Sigmoid colon (tissue), 7 donors: ENCODE measurements around the gene ACD. TPM values are rescaled to one million over a fixed set of nuclear protein-coding genes. Genes with fewer than 3 reads are reported as not detected.
"Not testable (repeated sequence)": the region's sequence is repeated elsewhere in the genome, so short reads cannot be mapped to it uniquely, and the experiment has no call there.

Source experiments
- DNase-seq: peaks from one replicate; pipeline ENCODE4 v3.0.0-alpha.2; 2019
- H3K27ac ChIP-seq, 4 donors: fragments of 200-600 bp; sonication (generic); one replicate each; pipeline ENCODE4 v1.5.1; 2016 to 2019; ENCODE audit warnings: mild to moderate bottlenecking in 1 of 4
- H3K27me3 ChIP-seq, 3 donors: fragments of 200-600 bp; sonication (generic); one replicate each; pipeline ENCODE4 v1.5.1; 2019; ENCODE audit warnings: mild to moderate bottlenecking in 1 of 3
- H3K36me3 ChIP-seq, 4 donors: fragments of 200-600 bp; sonication (generic); one replicate each; pipeline ENCODE4 v1.5.1; 2016 to 2019
- H3K4me1 ChIP-seq, 4 donors: fragments of 200-600 bp; sonication (generic); one replicate each; pipeline ENCODE4 v1.5.1; 2017 to 2019
- H3K4me3 ChIP-seq, 4 donors: fragments of 200-600 bp; sonication (generic); one replicate each; pipeline ENCODE4 v1.5.1; 2017 to 2019; ENCODE audit warnings: mild to moderate bottlenecking in 2 of 4, moderate library complexity in 1 of 4
- H3K9me3 ChIP-seq, 4 donors: fragments of 200-600 bp in 3 of 4; sonication (generic) in 3 of 4; one replicate each; pipeline versions ENCODE4 v1.5.1 to v1.6.1; 2013 to 2019
- CTCF ChIP-seq, 4 experiments: fragments of 450-650 bp in 3 of 4; fragments of 200-600 bp in 1 of 4; IDR thresholded peaks; one replicate each; pipeline ENCODE4 v1.5.1; 2016 to 2019; ENCODE audit warnings: antibody characterized with exemption in 4 of 4, mild to moderate bottlenecking in 3 of 4, moderate library complexity in 2 of 4
- EP300 ChIP-seq, 4 donors: sonication (generic); formaldehyde crosslinking; IDR thresholded peaks; one replicate each; pipeline ENCODE4 v1.6.1; 2017; ENCODE audit warnings: antibody characterized with exemption in 4 of 4
- POLR2A ChIP-seq, 2 donors: fragments of 450-650 bp; IDR thresholded peaks; one replicate each; pipeline ENCODE4 v1.6.1; 2016; ENCODE audit warnings: antibody characterized with exemption in 2 of 2, mild to moderate bottlenecking in 2 of 2, moderate library complexity in 2 of 2
- POLR2AphosphoS5 ChIP-seq, 4 donors: sonication (generic); formaldehyde crosslinking; IDR thresholded peaks; one replicate each; pipeline ENCODE4 v1.6.1; 2017; ENCODE audit warnings: antibody characterized with exemption in 4 of 4
- WGBS, 2 donors: extraction: QIAGEN DNeasy Blood & Tissue Kit; methylation state at CpG; one replicate each; pipeline ENCODE4 v1.1.7; 2013; 5-methylcytosine and 5-hydroxymethylcytosine counted together
- intact Hi-C: fragments of 100-400 bp; cut with DNase I; formaldehyde crosslinking; loops from one replicate; pipeline ENCODE4 v1.15.1; 2023
- polyA plus RNA-seq, 3 donors: library from polyadenylated mRNA; stranded (reverse); fragments of 200-250 nt; gene quantifications; one replicate each; pipeline ENCODE4 v1.2.3, GENCODE V29; 2013
- total RNA-seq, 4 donors: library from RNA; depleted of rRNA; stranded (reverse); fragments of >200 nt; gene quantifications; one replicate each; pipeline ENCODE4 v1.1.0, GENCODE V29; 2016
- donor health status: healthy with polysubstance abuse.
- donor health status: Bipolar disorder and iron deficiency.
- donor health status: healthy.

The ACD gene
- total and polyA plus RNA-seq, 7 donors: 7.4 to 20.6 (median 17.8) TPM

GRCh38 chr16:67697422-67698185, 37.5 kb upstream of the ACD start:
- DNase-seq: peak; percentile 11
- Histone ChIP-seq H3K4me1 (no peaks in the 10 kb centered on the region), H3K9me3 (no peaks in the 10 kb centered on the region), H3K4me3 (no peak overlapping the region), H3K36me3 (no peaks in the 10 kb centered on the region), H3K27me3 (no peaks in the 10 kb centered on the region), H3K27ac (no peak overlapping the region)
- WGBS, 2 donors: 41 to 82% methylated on average over 4 of the region's 4 CpGs
- TF ChIP-seq POLR2A (IDR thresholded peaks at IDR 0.05): no peak
- TF ChIP-seq EP300 (IDR thresholded peaks at IDR 0.05): no peak
- TF ChIP-seq CTCF (IDR thresholded peaks at IDR 0.05): no peak
- no peak for TF ChIP-seq POLR2AphosphoS5 (IDR thresholded peaks at IDR 0.05)
- intact Hi-C loops: no loop called here

GRCh38 chr16:67694611-67695010, 34.6 kb upstream of the ACD start:
- DNase-seq: peak; percentile 18
- Histone ChIP-seq H3K36me3 (no peaks in the 10 kb centered on the region), H3K27ac (no peak overlapping the region), H3K4me3 (no peak overlapping the region), H3K27me3 (no peaks in the 10 kb centered on the region), H3K9me3 (no peaks in the 10 kb centered on the region), H3K4me1 (no peaks in the 10 kb centered on the region)
- WGBS, 2 donors: 57 to 72% methylated on average over 2 of the region's 2 CpGs
- no peak for TF ChIP-seq POLR2A (IDR thresholded peaks at IDR 0.05)
- no peak for TF ChIP-seq POLR2AphosphoS5 (IDR thresholded peaks at IDR 0.05)
- TF ChIP-seq CTCF (IDR thresholded peaks at IDR 0.05): no peak
- no peak for TF ChIP-seq EP300 (IDR thresholded peaks at IDR 0.05)
- intact Hi-C loops: no loop called here

- 92 to 95% methylated on average over 8 of the region's 8 CpGs for WGBS, 2 donors
- H3K36me3 ChIP-seq, H3K27ac ChIP-seq, H3K4me3 ChIP-seq, intact Hi-C loops, H3K9me3 ChIP-seq, H3K27me3 ChIP-seq, H3K4me1 ChIP-seq: not testable (repeated sequence)
- peak; percentile 3 for DNase-seq
These were observed 33.6 kb upstream of the ACD start for GRCh38 chr16:67693517-67694285.

- WGBS, 2 donors: 86 to 90% methylated on average over 17 of the region's 17 CpGs
- Histone ChIP-seq H3K36me3 (peaks cover 0 to 29% (median 7%) of the 10 kb centered on the region in 4 donors), H3K4me3 (no peak overlapping the region), H3K27ac (peak overlapping the region in 3 of 4 donors; percentile 7 to 32 (median 14)), H3K4me1 (no peaks in the 10 kb centered on the region), H3K9me3 (no peaks in the 10 kb centered on the region), H3K27me3 (no peaks in the 10 kb centered on the region)
- peak; percentile 54 for DNase-seq
- no peak for TF ChIP-seq CTCF (IDR thresholded peaks at IDR 0.05)
- TF ChIP-seq POLR2AphosphoS5 (IDR thresholded peaks at IDR 0.05): no peak
- TF ChIP-seq EP300 (IDR thresholded peaks at IDR 0.05): no peak
- TF ChIP-seq POLR2A (IDR thresholded peaks at IDR 0.05): no peak
- intact Hi-C loops: no loop called here
These were observed 25.5 kb upstream of the ACD start for GRCh38 chr16:67685388-67686112.

GRCh38 chr16:67683767-67684166, 23.7 kb upstream of the ACD start:
- Histone ChIP-seq H3K27me3 (no peaks in the 10 kb centered on the region), H3K27ac (no peak overlapping the region), H3K36me3 (peaks cover 0 to 29% (median 7%) of the 10 kb centered on the region in 4 donors), H3K4me1 (peaks cover 0 to 3% (median 3%) of the 10 kb centered on the region in 4 donors), H3K4me3 (no peak overlapping the region), H3K9me3 (no peaks in the 10 kb centered on the region)
- intact Hi-C loops: no loop called here
- peak; percentile 54 for DNase-seq
- TF ChIP-seq EP300 (IDR thresholded peaks at IDR 0.05): no peak
- no peak for TF ChIP-seq CTCF (IDR thresholded peaks at IDR 0.05)
- no peak for TF ChIP-seq POLR2A (IDR thresholded peaks at IDR 0.05)
- no peak for TF ChIP-seq POLR2AphosphoS5 (IDR thresholded peaks at IDR 0.05)
- 27 to 79% methylated on average over 4 of the region's 4 CpGs for WGBS, 2 donors
